ENCODE results near the gene PPARG.

PPARG gene

DNA sequence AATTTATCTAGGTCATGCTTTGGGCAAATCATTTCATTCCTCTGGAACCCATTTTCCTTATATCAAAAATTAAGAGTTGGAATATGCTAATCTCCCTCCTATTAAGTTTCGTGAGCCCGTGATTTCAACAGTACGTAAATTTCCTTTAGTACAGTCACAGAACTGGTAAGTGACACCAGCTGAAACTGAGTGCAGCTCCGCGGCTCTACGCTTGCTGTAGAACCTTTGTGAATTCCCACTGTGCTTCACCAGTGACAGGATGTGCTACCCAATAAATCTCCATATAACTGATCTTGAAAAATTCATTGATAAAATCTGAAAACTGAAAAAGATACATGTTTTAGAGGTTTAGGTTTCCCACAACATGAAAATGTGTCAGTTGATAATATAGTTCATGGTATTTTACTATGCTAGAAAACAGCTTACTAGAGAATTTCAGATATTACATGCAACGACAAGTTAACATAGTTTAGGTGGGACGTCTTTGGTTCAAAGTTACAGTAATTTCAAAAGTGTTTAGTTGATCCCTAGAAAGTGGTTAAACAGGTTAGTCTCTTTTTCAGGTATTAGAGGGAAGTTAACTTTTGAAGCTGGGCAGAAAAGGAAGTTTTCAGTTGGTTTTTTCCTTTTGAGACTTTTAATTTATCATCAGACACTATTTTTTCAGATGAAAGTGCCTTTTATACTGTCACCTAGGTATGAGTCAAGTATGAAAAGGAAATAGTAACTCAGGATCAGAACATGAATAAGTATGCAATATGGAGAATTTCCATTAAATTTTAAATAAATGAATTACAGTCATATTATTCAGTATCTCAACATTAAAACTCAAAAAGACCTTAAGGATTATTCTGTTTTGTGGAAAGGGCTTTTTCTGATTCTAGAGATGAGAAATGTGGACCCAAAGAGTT lies 57.0 kb downstream of the PPARG start:
- no peak for DNase-seq

DNA sequence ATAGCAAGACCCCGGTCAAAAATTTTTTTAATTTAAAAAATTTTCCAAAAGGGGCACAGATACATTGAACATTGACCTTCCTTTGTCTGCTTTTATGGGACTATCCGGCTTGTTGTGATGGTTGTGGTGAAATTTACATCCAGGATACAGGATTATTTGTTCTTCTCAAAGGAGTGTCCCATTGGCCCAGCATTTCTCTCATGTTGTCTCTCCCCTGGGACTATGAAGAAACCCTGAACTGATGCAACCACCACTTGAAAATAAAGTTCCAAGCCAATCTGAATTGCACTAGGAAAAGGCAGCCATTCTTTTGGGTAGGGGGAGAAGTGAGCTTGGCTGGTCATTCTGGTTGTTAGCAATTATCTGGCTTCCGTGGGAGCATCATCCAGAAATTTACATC lies 58.4 kb downstream of the PPARG start:
- DNase-seq: no peak

DNA sequence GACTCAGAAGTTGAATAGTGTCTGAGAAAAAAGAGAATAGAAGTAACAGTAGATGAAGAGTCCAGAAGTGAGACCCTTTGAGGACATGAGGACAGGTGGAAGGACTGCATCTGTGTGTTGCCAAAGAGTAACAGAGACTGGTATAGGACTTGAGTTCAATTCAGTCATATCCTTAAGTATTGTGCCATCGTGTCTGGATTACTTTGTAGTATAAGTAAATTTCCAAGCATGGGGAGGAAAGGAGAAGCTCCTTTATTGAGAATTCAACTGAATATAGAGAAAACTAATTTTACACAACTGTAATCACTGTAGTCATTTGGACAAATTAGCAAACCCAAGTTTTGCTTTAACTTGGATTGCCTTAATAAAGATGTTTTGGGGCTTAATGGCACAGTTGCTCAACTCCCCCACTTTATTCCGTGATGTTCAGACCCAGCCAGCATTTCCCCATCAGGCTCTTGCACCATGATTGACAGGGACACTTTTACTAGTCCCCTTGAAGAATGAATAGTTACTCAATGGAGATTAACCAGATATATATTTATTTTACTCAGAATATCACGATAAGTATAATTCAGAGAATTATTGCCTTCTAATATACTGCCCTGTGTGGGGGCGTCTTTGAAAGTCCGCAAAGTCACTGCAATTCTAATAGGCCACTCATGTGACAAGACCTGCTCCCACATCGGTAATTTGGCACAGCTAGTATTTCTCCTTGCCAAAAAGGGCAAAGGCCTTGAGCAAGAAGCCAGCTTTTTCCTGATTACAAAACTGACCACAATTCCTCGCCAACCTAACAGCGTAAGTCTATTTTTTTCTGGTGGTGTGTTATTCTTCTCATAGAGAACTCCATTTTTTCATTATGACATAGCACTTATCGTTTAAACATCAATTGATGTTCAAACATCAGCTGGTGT lies 61.3 kb downstream of the PPARG start:
- no peak for DNase-seq

DNA sequence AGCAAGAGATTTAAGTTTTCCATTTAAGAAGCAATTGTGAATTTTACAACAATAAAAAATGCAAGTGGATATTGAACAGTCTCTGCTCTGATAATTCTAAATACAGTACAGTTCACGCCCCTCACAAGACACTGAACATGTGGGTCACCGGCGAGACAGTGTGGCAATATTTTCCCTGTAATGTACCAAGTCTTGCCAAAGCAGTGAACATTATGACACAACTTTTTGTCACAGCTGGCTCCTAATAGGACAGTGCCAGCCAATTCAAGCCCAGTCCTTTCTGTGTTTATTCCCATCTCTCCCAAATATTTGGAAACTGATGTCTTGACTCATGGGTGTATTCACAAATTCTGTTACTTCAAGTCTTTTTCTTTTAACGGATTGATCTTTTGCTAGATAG lies 62.3 kb downstream of the PPARG start:
- DNase-seq: no peak

DNA sequence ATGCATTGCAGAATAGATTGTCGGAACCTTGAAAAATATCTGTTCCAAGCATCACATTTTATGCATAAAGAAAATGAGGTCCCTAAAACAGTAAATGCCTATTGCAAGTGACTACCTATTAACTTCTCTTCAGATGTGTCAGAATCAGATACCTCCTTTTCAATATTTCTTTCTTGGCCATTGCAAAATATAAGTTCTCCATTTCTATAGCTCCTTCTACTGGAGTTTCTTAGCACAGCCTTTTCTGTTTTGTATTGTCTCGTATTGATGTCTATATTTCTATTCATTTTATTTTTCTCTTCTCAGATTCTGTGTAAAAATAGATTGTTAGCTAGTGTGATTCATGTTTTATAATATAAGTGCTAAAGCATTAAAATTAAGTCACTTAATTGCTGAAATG lies 63.4 kb downstream of the PPARG start:
- no peak for DNase-seq

DNA sequence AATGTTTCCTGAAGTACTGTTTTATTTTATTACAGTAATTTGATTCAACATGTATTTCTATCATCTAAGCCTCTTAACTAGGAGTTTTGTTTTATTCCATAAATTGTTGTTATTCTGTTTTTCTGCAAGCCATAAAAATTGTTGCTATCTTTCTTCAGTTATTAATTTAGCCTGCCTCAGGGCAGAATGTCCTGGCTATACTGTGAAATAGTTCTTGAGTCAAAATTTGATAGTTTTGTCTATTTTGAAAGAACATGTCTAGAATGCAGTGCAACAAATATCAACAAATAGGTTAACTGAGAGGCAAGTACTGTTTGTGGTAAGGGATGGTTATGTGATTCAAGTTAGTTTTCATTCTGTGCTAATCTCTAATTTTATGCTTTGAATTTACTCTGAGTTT lies 63.9 kb downstream of the PPARG start:
- no peak for DNase-seq

DNA sequence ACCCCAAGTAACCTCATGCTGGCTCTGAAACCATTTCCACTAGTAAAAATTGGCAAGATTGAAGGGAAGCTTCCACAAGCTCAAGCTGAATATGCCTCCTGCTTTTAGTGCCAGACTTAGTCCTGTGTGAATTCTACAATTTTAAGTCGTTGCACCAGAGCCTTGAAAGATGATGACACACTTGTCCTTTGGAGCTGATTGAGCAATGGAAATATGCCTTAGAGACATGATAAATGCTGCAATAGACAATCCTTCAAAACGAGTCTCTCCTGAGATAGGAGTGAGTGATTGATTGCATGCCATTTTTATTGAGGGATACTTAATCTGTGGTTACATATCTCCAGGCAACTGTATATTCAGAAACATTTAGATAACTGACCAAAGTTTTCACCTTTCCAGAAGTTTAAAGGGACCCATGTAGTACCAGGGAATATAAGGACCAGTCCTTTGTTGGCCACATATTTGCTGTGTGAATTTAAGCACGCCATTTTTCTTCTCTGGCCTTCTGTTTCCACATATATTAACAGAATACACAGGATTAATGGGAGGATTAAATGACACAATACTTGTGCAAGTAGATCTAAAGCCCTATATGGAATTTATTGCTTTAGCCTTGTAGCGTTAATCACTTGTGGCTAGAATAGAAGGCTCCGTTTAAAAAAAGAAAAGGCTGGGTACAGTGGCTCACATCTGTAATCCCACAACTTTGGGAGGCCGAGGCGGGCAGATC lies 65.1 kb downstream of the PPARG start:
- no peak for DNase-seq

DNA sequence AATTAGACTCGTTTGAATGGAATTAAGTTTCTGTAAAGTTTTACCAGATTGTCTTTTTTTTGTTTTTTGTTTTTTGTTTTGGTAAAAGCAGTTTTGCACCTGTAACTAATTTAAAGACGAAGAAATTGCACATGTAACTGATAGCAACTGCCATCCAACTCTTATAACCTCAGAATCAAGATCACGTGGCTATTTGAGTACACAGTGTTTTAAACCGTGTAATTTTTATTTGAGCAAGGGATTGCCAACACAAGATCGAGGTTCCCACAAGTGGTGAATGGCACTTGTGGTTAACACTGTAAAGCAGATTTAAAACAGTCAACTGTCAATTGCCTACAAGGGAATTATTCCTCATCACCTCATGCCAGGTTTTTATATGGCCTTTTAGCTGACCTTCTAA lies 67.3 kb downstream of the PPARG start:
- DNase-seq: no peak

DNA sequence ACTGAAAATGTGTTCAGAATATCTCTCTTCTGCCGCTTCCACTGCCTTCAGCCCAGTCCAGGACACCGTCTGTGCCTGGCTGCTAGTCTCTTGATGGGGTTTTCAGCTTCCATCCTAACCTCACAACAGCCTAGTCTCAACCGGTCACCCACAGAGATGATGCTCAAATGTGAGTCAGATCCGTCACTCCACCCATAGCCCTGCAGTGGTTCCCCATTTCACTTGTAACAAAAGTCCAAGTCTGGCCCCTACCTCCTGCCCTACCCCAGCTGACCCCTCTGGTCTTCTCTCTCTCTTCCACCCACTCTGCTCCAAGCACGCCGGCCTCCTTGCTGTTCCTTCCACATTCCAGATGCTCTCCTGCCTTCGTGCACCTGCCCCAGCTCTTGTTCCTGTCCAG lies 68.1 kb downstream of the PPARG start:
- DNase-seq: no peak

DNA sequence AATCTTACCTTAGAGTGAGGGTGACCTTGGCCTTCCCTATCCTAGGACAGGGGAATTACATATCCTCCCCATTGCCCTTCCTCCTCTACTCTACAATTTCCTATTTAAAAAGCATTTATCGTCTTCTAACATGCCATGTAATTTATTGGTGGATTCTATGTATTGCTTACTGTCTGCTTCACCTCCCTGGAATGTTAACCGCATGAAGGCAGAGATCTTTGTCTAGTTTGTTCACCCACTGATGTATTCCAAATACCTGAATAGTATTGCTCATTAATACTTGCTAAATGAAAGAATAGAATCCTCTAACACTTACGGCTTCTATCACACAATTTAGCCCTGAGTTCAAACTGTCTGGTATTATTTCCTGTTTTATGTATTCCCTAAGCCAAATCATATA lies 68.6 kb downstream of the PPARG start:
- no peak for DNase-seq

DNA sequence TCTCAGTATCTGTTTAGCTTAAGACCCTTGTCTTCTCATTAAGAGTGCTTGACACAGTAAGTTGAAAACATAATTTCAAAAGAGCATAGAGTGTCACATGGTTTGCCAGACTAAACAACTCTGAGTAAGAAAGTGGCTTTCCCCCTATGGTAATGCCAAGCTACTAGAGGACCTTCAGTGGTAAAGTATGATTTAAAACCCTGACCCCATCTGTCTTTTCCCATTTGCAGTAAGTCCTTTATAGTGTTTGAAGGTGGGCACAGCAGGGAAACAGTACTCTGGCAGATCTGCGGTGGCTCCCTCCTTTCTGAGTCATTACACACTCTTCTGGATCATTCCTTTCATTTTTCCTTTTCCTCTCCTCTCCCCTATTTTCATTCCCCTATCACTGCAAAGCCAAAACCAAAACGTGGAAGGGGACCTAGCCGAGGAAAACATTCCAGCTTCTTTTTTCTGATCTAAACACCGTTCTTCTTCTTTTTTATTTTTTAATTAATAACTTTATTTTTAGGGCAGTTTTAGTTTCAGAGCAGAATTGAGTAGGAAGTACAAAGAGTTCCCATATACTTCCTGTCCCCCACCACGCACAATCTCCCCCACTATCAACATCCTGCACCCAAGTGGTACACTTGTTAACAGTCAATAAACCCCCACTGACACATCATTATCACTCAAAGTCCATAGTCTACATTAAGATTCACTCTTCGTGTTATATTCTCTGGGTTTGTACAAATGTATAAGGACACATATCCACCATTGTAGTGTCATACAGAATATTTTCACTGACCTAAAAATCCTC lies 74.7 kb downstream of the PPARG start:
- no peak for DNase-seq

DNA sequence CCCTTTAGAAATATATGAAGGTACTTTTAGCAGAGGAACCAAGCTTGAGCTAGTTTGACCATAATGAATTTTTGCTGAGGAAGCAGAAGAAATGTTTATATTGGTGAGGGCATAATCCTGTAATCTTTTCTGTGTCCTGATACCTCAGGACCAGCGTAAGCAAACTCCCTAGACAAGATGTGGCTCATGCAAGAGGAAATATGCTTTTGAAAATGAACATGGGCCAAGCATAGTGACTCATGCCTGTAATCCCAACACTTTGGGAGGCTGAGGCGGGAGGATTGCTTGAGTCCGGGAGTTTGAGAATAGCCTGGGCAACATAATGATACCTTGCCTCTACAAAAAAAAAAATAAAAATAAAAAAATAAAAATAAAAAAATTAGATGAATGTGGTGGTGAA lies 78.5 kb downstream of the PPARG start:
- no peak for DNase-seq

DNA sequence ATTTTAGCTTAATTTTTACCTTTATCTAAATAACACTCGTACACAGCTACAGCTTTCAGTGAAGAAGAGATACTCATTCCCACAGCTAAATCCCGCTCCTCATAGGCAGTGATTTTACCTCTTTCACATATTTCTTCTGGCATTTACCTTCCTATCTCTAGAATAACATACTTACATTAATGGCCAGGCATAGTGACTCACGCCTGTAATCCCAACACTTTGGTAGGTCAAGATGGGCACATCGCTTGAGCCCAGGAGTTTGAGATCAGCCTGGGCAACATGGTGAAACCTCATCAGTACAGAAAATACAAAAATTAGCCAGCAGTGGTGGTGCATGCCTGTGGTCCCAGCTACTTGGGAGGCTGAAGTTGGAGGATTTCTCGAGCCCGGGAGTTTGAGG lies 80.2 kb downstream of the PPARG start:
- no peak for DNase-seq

DNA sequence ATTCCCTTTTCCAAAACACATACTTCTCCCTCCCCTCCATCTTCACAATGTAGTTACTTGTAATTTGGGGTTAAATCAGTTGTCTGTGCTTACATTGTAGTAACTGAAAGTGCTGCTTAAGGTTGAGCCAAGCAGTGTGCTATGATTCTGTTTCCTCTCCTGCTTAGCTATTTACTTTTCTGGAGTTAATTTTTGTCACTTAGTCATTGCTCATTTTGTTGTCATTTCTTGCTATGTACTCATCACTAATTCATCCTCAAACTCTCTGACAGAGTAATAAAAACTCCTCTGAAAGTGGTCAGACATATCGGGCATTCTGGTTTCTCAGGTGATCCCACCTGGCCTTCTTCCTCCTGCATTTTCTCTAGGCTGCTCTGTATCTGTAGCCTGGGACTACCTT lies 80.7 kb downstream of the PPARG start:
- no peak for DNase-seq

DNA sequence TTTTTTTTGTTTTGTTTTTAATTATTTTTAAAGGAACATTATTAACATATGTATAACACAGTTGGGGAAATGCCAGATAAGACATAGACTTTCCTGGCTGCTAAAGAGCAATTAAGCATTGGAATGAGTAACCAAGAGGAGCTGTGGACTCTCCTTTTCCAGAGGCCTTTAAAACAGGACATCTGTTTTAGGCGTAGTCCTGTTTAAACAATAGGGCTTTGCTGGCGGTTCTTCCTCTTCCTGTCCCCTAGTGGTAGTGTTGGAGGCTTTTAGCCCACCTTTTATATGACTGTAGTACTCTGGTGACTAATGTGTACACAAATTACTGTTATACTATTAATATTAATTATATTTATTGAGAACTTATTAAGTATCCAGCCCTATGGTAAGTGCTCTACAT lies 81.9 kb downstream of the PPARG start:
- DNase-seq: no peak

DNA sequence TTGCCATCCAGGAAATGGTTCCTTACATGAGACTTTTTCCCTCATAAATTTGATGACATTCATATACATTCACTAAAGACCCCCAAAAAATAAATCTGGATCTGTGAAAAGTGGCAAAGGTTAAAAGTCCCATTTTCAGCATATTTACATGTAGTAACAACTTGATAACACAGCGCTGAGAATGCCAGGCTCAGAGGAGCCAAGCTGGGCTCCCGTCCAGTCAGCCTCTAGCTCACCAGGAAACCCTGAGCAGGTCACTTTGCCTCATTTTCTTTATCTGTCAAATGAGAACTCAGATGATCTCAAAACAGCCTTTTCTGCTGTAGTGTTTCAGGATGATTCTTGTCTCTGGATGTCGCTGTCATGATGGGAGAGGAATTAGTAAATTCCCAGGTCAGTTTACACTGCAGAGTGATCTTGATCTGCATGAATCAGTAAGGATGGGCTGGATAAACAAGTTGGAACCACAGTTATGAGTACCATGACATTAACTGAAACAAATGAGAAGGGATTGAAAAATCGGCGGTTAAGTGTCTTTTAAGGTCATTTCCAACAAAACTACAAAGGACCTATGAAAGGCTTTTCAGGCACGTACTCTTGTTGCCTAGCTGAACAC lies 82.8 kb downstream of the PPARG start:
- DNase-seq: no peak

DNA sequence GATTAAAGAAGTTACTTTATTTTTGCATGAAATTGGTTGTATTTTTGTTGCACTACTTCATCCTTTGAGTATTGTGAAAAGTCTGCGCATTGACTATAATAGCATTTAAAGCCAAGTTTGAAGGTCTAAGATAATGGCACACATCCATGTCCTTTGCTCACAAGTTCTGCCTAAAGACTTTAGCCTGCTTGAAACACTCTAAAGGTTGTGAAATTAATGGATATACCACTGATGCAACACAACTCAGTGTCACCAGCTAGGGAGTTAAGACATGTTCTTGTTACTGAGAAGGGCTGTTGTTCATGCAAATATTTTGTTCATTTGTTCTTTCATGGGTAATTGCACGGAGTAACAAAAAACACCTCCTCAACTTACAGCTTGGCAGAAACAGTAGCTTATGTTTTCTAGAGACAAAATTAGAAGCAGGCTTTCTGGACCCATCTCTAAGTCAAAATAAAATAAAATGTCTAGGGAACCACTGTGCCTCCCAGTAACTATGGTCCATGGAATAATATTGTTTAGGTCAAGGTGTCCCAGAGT lies 83.9 kb downstream of the PPARG start:
- DNase-seq: no peak

DNA sequence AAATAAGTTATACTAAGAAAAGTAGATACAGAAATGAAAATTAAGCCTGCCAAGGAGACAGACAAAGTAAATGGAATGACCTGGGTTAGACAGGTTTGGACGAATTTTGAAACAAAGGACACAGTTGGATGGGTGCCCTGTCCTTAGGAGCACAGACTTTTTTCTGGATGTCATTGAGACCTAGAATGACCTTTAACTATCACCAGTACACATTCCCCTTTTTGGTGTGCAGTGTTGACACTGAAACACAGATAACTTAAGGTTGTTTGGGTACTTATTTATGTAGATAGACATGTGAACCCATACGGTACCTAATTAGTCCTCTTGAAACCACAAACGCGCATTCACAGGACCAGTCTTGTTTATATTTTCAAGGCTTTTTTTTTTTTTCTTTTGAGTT lies 86.7 kb downstream of the PPARG start:
- DNase-seq: no peak

DNA sequence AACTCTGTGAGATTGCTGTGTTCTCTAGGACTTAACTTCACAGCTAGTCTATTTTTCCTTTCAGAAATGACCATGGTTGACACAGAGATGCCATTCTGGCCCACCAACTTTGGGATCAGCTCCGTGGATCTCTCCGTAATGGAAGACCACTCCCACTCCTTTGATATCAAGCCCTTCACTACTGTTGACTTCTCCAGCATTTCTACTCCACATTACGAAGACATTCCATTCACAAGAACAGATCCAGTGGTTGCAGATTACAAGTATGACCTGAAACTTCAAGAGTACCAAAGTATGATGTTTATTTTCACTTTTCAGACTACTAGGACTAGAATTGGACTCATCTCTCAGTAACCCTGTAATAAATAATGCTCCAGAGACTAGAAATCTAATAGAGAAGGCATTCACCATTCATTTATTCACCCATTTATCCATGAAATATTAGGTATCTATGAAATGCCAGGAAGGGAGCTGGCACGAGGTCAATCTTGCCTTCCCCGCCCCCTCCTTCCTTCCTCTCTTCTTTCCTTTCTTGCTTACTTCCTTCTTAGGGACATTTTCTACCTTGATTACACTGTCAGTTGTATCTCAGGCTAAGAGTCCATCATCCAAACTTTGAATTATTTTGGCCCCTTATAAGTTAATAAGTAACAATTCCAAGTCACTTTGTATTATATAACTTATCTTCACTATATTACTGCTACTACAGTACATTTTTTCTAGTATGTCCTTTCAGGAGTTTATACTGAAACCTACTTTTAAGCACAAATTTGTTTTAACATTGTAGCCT lies 91.0 kb downstream of the PPARG start:
- DNase-seq: no peak

DNA sequence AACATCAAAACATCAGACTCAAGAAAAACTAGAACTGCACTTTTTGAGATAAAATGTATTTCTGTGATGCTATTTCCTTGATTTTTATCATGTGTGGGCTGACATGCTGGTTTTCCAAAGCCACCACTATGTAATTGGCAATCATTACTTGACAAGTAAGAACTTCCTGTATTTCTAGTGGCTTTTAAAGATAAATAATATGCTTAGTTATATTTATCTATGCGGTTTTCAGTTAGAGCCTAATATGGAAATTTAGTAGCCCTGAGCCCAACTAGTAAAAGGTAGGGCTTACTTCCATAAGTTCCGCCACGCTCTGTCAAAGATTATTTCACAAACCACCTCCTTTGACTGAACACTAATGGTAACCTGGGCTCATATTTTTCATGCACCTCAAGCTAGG lies 91.6 kb downstream of the PPARG start:
- DNase-seq: no peak

DNA sequence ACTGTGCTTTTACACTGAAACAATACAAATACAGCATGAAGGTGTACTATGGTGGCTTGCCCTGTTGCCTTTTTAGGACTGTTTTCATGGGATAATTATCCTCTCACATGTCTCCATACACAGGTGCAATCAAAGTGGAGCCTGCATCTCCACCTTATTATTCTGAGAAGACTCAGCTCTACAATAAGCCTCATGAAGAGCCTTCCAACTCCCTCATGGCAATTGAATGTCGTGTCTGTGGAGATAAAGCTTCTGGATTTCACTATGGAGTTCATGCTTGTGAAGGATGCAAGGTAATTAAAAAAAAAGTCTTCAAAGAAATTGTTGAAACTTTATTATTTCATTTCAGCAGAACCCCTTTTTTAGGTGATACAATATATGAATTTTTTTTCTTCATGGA lies 92.3 kb downstream of the PPARG start:
- no peak for DNase-seq
